HG02943 (cell line): Measurements from ENCODE around the gene EXOSC7.

Experiments used
- ATAC-seq: cut with Tn5 transposase; IDR thresholded peaks from one replicate; pipeline ENCODE4 v1.9.1; 2021; ENCODE audit warnings: mild to moderate bottlenecking, low read depth, moderate library complexity; ENCODE audit not compliant: unreplicated experiment

Gene EXOSC7

DNA sequence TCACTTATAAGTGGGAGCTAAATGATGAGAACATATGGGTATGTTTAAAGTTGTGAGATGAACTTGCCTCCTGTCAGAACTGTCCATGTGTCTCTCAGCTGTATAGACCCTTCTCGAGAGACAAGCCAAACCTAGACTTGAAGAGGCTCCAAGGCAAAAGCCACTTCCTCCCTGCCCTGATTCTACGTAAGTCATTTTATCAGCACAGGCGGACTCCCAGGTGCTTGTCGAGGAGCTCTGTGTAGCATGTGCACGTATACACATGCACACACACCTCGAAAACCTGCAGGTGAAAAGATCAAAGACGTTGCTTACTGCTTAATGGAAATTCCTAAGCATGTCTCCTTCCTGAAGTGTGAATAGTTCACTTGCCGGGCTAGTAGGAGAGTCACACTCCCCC, 44.5 kb downstream of the EXOSC7 start:
- no peak for ATAC-seq

DNA sequence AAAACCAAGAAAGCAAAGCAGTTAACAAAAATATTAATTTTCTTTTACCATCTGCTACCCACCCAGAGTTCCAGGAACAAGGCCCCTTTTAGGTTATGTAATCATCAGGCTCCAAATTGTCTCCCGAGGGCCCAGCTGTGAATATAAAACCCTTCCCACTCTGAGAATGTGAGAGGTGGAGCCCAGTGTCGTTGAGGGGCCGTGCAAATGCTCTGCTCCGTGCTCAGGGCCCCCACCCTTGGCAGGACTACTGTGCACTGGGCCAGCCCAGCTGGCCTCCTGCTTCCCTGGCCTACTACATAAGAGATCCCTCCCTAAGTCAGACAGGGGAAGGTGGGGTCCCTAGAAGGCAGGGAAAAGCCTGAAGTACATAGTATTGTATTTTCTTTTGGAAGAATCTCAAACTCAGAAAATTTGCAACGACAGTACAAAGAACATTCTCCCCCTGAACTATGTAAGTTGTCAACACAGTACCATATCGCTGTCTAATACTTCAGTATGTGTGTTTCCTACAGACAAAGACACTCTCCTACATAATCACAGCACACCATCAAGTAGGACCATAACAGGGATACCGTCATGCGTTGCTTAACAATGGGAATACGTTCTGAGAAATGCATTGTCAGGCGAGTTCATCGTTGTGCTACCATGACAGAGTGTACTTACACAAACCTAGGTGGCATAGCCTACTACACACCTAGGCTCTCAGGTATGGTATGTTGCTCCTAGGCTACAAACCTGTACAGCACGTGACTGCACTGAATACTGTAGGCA, 45.7 kb downstream of the EXOSC7 start:
- no peak for ATAC-seq

DNA sequence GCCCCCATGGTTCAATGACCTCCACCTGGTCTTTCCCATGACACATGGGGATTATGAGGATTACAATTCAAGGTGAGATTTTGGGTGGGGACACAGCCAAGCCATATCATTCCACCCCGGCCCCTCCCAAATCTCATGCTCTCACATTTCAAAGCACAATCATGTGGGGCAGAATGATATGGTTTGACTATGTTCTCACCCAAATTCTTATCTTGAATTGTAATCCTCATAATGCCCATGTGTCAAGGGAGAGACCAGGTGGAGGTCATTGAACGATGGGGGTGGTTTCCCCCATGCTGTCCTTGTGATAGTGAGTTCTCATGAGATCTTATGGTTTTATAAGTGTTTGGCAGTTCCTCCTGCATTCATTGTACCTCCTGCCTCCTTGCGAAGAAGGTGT, 47.6 kb downstream of the EXOSC7 start:
- ATAC-seq, result no peak

DNA sequence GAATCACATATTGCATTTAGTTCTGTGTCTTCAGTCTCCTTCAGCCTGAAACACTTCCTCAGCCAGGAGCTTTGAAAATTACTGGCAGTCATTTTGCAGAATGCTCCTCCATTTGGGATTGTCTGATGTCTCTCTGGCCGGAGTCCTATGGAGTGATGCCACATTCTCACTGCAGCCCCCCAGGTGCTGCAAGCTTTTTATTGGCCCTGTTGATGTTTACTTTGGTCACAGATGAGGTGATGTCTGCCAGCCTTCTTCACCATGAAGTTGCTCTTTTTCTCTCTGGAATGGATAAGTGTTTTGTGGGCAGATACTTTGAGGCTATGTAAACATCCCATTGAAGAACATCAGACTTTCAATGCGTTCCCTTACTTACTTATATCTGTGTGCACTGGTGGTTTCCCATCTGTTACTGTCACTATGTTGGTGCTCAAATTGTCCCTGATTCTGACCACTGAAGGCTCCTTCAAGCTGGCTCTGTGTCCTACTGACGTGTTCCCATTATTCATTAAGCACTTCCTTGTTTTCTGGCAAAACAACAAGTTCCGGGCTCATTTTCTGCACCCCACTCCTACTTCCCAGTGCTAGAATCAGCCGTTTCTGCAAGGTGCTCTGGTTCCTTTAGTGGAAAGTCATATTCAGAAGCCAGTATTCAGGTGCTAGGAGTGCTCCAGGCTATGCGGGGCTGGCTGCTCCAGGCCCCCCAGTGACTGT, 48.7 kb downstream of the EXOSC7 start:
- no peak for ATAC-seq

DNA sequence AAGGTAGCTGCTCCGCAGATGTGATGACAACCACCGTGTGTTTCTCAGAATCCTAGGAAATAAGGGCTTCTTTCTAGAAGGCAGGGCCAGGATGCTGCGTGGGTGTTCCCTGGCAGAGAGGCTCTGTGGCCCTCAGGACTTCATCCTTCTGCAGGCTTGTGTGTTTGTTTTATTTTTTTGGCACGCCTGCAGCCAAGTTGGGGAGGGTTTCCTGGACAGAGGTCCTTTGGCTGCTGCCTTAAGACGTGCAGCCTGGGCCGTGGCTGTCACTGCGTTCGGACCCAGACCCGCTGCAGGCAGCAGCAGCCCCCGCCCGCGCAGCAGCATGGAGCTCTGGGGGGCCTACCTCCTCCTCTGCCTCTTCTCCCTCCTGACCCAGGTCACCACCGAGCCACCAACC, 50.0 kb downstream of the EXOSC7 start, which contains the start of gene CLEC3B:
CLEC3B (plus strand) TSS at position 266 of the 400 bp plus-strand sequence; CDS start at position 326, 60 bp downstream.
- ATAC-seq, result no peak

DNA sequence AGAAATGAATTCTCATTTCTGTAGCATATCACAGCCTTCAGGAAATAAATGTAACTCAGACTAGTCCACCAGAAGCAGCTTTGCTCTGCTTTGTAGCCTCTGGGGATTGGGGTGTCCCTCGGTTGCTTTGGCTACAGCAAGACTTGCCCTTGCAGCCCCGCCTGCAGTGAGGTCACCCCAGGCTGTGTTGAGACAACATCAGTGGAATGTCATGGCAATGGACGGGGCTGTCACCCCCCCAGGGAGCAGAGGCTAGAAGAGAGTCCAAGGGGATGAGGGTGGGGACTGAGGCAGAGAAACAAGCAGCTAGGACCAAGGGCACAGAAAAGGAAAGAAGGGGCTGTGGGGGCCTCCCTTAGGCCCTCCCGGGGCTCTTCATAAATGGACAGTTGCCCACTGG, 50.9 kb downstream of the EXOSC7 start:
- ATAC-seq, result no peak

DNA sequence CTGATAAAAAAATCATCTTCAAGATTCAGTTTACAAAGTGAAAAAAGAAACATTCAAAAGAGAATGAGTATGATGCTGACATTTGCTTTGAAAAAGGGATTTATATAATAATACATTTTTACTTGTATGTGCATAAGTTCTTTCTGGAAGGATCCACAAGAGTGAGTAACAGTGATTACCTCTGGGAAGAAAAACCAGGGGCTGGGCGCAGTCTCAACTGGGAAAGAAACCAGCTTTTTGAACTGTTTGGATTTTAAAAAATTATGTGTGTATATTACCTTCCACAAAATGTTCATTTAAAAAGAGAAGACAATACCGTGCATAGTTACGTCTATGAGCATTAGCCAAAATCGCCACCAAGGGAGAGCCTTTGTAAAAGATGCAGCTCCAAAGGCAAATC, 51.4 kb downstream of the EXOSC7 start:
- ATAC-seq, result no peak

DNA sequence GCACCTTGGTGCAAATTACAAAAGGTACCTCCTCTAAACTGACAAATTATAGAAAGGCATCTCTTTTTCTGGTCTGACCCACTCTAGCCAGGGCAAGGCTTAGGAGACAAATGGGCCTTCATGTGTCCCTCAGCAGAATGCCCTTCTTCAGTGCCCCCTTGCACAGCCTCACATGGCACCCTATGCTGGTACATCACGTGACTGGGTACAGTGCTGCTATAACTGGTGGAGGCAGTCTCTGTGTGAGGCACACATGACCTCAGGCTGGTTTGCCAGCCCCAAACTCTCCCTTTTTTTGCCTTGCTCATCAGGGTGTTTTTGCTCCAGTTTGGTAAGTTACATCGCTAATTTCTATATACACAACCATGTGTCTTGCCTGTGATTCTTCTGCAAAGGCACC, 53.2 kb downstream of the EXOSC7 start:
- no peak for ATAC-seq

DNA sequence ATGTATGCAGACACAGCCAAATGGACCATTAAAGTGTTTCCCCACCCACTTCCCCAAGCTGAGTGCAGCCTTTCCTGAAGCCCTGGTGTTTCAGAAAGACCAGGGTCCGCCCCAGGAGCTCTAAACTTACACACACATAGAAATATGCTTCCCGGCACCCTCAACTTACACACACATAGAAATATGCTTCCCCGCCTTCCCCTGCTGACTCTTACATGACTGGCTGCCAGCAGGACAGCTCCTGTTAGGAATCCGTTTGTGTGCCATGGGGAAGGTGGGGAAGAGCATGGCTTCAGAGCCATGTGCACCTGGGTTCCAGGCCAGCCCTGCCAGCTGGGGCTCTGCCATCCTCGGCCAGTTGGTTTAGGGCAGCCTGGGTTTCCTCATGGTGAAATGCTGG, 53.6 kb downstream of the EXOSC7 start:
- ATAC-seq, result no peak

DNA sequence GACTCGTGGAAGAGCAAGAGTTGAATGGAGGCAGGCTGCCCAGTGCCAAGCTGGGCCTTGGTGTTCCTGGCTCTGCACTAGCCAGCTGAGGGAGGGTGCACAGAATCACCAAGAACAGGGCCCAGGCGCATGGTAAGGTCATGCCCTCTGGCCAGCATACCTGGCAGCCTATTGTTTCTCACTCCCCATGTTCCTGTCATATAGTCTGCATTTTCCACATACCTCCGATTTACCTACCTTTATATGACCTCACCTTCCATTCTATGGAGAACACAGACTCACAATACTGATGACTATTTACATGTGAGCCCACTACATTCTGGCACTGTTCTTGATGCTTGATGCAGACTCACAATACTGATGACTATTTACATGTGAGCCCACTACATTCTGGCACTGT, 55.5 kb downstream of the EXOSC7 start:
- no peak for ATAC-seq

DNA sequence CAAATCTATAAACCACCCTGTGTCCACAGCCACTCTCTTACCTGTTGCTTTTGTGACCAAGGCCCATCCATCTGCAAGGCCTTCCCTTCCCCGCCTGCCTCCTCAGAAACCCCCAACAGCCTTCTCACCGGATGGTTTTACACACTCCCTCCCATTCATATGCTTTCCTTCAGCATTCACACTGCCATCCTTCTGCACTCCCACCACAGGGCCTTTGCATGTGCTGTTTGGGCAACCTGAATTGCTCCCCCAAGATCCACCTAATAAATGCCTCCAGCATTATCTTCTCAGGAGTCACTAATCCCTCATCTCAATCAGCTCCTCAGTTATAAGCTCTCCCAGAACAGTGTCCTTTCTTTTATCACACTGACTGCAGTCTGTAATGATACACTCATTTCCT, 56.1 kb downstream of the EXOSC7 start:
- ATAC-seq, result no peak

DNA sequence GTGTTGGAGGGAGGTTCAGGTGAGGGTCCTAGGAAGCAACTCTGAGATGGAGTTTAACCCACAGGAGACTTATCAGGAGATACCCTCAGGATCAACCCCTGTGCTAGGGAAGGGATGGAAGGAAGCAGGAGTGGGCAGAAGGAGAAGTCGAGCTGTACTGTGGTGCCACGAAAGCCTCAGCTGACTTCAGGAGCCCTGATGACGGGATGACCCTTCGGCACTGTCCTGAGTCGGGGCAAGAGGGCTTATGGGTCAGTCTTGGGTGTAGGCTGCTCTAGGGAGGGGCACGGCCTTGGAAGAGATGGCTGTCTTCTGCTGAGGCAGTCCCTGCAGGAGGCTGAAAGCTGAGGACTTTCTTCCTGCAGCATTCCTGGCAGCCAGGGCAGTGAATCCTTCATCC, 57.7 kb downstream of the EXOSC7 start:
- no peak for ATAC-seq

DNA sequence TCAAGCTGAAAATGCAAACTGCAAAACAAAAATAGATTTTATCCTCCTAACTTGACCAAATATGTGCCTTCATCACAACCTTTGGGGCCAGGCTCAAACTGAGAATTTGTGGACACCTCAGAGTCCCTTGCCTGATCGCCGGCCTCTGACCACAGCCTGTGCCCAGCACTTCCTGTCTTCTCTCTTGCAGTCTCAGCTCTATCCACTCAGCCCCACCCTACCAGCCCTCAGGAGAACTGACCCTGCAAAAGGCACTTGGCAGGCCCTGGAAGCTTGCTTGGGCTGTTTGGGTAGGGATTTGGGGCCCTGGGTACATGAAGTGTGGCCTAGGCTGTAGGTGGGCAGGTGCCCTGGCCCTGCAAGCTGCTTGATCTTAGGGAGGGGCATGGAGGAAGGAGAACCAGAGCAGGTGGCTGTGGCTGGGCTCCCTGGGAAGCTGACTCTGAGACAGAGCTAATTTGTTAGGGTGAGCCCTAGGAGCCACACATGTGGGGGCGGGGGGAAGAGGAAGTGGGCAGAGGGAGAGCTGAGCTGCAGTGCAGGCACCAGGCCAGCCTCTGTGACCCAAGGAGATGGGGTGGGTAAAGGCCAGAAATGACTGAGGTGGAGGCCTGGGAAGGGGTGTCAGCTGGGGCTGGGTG, 58.7 kb downstream of the EXOSC7 start:
- no peak for ATAC-seq

DNA sequence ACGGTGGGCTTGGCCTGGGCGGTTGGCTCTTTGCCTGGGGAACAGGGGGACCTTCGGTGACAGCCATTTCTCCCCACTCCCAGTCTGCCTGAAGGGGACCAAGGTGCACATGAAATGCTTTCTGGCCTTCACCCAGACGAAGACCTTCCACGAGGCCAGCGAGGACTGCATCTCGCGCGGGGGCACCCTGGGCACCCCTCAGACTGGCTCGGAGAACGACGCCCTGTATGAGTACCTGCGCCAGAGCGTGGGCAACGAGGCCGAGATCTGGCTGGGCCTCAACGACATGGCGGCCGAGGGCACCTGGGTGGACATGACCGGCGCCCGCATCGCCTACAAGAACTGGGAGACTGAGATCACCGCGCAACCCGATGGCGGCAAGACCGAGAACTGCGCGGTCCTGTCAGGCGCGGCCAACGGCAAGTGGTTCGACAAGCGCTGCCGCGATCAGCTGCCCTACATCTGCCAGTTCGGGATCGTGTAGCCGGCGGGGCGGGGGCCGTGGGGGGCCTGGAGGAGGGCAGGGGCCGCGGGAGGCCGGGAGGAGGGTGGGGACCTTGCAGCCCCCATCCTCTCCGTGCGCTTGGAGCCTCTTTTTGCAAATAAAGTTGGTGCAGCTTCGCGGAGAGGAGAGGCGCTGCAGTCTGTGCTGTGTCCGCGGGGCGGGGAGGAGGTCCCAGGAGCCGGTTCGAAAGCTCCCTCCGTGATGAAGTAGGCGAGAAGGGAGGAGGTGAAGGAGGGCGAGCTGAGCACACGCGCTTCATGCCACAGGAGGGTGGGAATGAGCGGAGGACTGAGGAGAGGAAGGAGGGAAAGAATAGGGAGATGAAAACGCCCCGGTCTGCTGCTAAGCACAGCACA, 59.6 kb downstream of the EXOSC7 start:
- ATAC-seq, result no peak

DNA sequence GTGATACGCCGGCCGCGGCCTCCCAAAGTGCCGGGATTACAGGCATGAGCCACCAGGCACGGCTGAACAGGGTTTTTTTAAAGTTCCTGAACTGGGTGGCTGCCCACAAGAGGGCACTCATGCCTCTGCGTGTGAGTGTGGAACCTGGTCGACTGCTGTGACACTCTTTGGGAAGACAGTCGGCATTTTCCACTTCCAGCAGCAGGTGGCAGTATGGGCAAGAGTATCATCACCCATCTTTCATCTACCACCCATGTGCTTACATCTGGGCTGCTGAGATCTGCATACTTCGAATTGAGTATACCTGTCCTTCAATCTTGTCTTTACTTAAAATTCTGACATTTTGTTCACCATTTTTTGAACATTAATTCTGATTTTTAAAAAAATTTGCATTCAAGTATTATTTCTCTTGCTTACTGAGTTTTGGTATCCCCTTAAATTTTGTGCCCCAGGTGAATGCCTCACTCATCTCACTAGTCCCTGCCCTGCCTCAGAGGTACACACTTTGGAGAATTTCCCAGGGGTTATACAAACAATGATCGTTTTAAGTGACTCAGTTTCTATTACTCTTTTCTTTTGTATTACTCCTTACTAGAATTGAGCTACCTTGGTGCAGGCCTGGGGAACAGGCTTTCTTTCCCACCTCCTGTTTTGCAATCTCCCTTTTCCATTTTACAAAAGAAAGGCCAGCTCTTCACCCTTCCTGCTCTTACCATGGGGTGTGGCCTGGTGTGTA, 61.8 kb downstream of the EXOSC7 start:
- ATAC-seq, result peak; percentile 47

DNA sequence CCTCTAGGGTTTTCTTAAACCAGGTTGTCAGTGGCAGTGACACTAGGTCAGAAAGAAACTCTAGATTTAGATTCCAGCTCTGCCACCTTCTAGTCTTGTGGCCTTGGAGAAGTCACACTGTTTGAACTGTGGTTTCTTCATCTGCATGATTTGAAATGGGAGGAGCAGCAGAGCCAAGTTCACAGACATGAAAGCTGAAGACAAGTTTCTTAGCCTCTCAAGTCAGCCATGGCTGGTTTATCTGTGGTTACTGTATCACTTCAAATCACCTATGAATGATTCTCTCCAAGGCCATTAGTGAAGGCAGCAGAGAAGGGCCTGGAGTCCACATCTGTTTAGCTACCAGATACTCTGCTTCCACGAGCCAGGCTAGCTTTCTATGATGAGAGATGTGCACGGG, 65.6 kb downstream of the EXOSC7 start:
- ATAC-seq, result no peak

DNA sequence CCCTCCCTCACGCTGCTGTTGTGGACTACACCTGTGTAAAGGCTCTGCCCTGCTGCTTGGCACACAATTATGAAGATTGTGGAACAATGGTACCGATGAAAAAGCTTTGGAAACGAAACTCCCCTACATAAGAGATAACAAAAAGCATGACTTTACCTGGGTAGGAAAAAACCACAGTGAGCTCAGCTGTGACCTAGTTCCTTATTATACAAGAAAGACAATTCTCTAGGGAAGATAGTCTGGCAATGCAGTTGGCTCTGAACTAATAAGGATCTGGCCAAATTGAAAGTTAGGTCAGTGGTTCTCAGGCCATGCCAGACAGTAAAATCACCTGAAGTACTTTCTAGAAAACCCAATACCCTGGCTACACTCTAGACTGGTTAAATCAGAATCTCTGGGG, 66.1 kb downstream of the EXOSC7 start:
- ATAC-seq, result no peak

DNA sequence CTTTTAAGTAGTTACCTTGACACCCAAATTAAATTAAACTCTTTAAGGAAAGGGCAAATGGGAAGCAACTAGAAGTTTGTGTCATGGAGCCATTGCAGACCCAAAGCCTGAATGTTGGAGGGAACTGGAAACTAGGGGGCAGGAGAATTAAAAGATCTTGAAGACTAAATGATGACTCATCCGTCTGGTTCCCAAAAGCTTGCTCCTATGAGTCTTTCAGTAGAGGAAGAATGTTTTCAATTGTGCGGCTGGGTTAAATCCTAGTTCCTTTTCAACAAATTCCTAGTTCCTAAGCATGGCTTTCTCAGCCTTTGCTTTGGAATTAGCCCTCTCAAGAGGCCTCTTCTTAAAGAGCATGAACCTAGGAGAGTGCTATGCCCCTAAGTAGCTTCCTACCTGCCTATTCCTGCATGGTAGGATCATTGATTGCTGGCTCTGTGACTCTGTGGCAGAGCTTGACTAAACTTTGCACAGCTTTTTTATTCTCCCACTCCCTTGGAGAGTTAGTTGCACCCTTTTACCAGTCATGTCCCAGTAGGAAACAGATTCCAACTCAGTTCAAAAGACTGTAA, 67.8 kb downstream of the EXOSC7 start:
- ATAC-seq, result no peak

DNA sequence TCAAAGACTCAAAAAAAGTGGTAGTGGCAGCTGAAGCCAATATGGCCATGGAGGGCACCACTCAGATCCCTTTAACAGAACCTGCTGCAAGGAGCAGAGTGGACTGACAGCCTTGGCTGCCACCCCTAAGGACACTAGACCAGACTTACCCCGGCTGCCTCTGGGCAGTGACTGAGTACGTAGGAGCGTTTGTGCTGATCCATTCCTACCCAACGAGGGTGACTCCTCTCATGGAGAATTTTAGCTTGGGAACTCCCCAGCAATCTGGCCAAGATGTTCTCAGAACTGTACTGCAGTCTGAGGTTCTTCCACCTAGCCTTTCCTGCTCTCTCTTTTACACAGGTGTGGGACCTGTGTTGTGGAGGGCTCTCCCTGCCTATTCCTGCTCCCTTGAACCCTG, 72.2 kb downstream of the EXOSC7 start:
- no peak for ATAC-seq

DNA sequence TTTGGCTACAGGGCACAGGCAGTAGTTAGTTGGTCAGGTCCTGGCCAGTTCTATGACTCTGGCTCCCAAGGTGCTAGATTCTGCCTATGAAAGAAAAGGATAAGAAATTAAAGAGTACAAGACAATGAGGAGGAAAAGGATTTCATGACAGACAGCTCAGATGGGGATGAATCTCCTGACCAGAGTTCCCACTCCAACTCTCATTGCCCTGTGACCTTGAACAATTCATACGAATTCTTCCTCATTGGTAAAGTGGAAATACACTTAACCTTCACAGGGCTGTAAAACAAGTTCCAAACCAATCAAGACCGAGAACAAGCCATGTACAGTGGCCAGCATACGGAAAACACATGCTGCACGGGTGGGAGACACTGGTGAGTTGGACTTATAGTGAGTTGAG, 73.8 kb downstream of the EXOSC7 start:
- ATAC-seq, result no peak
